ENCODE measurements around the gene TRIM33. TPM values are rescaled to one million over a fixed set of nuclear protein-coding genes. Genes with fewer than 3 reads are reported as not detected.

TRIM33 gene
- total and polyA plus RNA-seq, 2 donors (not counting 3 experiments of a cell fraction or from before 2014, with no cell fraction given) = 10.3 to 29.1 TPM

DNA sequence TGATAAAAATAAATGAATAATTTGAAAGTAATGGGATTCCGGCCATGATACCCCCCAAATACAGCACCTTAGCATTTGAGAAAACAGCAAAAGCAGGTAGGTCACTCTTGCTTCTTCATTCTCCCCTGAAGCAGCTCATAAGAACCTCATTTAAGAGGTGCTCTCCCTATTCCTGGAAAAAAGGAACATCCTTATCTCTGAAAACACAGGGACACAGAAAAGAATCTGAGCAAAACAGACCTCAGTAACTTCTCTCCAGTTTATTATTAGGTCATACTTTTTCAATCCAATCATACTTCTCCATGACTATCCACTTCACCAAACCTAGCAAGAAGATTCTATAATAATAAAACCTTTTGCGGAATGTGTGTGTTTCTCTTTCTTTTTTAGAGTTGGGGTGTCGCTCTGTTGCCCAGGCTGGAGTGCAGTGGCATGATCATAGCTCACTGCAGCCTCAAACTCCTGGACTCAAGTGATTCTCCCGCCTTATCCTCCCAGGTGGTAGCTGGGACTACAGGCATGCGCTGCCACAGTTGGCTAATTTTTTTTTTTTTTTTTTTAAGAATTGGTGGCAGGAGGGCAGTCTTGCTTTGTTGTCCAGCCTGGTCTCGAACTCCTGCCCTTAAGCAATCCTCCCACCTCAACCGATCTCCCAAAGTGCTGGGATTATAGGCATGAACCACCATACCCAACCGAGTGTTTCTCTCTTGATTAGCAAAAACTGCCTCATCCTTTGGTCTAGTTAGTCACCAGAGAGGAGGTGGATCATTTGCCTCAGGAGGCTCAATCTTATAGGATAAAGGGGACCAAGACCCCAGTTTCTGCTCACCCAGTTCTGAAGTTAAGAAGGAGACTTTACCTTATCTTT is 10.6 kb upstream of the TRIM33 start:
- Histone ChIP-seq H3K79me2 (ENCODE audit: control insufficient read depth, insufficient read depth, low read length) (no peaks in the 10 kb centered on the region), H3K9me1 (replicated peaks; ENCODE audit: control insufficient read depth, extremely low read depth, insufficient read depth, low read length) (no peaks in the 10 kb centered on the region), H3K27ac (ENCODE audit: insufficient read depth, low read depth, low read length) (no peak overlapping the region), H4K20me1 (replicated peaks; ENCODE audit: control insufficient read depth, extremely low read depth, insufficient read depth, low read length) (no peaks in the 10 kb centered on the region), H3K4me2 (ENCODE audit: insufficient read depth, low read length) (no peak overlapping the region), H3K9me3 (replicated peaks; ENCODE audit: control insufficient read depth, insufficient read depth, low read length) (no peaks in the 10 kb centered on the region), H3K36me3 (ENCODE audit: control insufficient read depth in 2 of 2, extremely low read depth in 1 of 2, insufficient read depth in 2 of 2, low read length in 2 of 2) (no peaks in the 10 kb centered on the region), H3K9ac (replicated peaks; ENCODE audit: extremely low read depth, insufficient read depth, low read length) (no peak overlapping the region), H2AFZ (ENCODE audit: low read depth, low read length) (no peak overlapping the region), H3K27me3 (ENCODE audit: control insufficient read depth in 2 of 2, insufficient read depth in 2 of 2, low read length in 2 of 2) (no peaks in the 10 kb centered on the region), H3K4me3 (replicated peaks in 1 of 3; ENCODE audit: insufficient read depth in 1 of 3, low read depth in 1 of 3, low read length in 3 of 3) (no peak overlapping the region), H3K4me1 (ENCODE audit: control insufficient read depth, extremely low read depth, insufficient read depth, low read length) (no peaks in the 10 kb centered on the region)
- dilution Hi-C loops (cut with MboI; ENCODE audit: extremely low pct_ligation_motif_present, low sequenced_read_pairs) = no loop called here
- DNase-seq (ENCODE audit: low read depth, low spot score) (no peak), FAIRE-seq (no peak)
- CTCF ChIA-PET = no interaction called here
- POLR2A ChIA-PET = no interaction called here
- intact Hi-C loops (cut with micrococcal nuclease) = no loop called here
- no TSS peak for BruUV-seq (replicated peaks)
- TF ChIP-seq EZH2 (IDR thresholded peaks at IDR 0.05; ENCODE audit: borderline replicate concordance, low read depth, low read length, severe bottlenecking) = no peak
- TF ChIP-seq CTCF (IDR thresholded peaks at IDR 0.05; ENCODE audit: extremely low read depth in 1 of 2, insufficient read depth in 1 of 2, low read depth in 1 of 2, low read length in 2 of 2) = no peak
- TF ChIP-seq GATA2 (IDR thresholded peaks at IDR 0.05; ENCODE audit: insufficient read depth, insufficient read length, low read depth, low read length) = no peak
- TF ChIP-seq, protein P1, sequence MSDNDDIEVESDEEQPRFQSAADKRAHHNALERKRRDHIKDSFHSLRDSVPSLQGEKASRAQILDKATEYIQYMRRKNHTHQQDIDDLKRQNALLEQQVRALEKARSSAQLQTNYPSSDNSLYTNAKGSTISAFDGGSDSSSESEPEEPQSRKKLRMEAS (IDR thresholded peaks at IDR 0.05; ENCODE audit: insufficient read depth, insufficient read length) = no peak
- no peak for TF ChIP-seq MYC (IDR thresholded peaks at IDR 0.05; ENCODE audit: low read depth, low read length)
- no peak for TF ChIP-seq FOS (IDR thresholded peaks at IDR 0.05; ENCODE audit: borderline replicate concordance, insufficient read depth, low read length)
- no peak for TF ChIP-seq POLR2AphosphoS5 (IDR thresholded peaks at IDR 0.05; ENCODE audit: insufficient read depth, low read depth, low read length)
- TF ChIP-seq POLR2A (IDR thresholded peaks at IDR 0.05; ENCODE audit: low read depth, low read length) = no peak
- no peak for TF ChIP-seq JUN (IDR thresholded peaks at IDR 0.05; ENCODE audit: borderline replicate concordance, insufficient read depth, insufficient read length, low read depth)

Measured in endothelial cell of umbilical vein (primary cell).